ENCODE measurements around the gene DIP2B.

DNA sequence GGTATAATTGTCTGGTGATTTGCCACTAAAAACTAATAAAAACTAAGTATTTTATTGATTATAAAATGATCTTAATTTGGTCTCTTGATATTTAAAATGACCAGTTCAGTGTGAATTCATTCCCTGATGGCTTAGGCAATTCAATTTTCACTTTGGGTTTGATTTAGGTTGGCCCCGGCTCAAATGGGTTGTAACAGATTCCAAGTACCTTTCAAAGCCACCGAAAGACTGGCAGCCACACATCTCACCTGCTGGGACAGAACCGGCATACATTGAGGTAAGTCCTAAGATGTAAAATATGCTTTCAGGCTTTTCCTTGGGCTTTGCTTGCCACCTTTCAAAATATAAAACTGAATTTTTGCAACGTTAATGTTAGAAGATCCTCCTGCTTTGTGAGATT is 181.6 kb downstream of the DIP2B start:
- TF ChIP-seq POLR2A (IDR thresholded peaks at IDR 0.05): no peak
- TF ChIP-seq, protein P1, sequence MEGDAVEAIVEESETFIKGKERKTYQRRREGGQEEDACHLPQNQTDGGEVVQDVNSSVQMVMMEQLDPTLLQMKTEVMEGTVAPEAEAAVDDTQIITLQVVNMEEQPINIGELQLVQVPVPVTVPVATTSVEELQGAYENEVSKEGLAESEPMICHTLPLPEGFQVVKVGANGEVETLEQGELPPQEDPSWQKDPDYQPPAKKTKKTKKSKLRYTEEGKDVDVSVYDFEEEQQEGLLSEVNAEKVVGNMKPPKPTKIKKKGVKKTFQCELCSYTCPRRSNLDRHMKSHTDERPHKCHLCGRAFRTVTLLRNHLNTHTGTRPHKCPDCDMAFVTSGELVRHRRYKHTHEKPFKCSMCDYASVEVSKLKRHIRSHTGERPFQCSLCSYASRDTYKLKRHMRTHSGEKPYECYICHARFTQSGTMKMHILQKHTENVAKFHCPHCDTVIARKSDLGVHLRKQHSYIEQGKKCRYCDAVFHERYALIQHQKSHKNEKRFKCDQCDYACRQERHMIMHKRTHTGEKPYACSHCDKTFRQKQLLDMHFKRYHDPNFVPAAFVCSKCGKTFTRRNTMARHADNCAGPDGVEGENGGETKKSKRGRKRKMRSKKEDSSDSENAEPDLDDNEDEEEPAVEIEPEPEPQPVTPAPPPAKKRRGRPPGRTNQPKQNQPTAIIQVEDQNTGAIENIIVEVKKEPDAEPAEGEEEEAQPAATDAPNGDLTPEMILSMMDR (IDR thresholded peaks at IDR 0.05): no peak
